GM10248 (cell line): ENCODE results near the gene GPR148.
"Not testable (repeated sequence)": the region's sequence is repeated elsewhere in the genome, so short reads cannot be mapped to it uniquely, and the experiment has no call there.

Source experiments
- CTCF ChIA-PET: fragments of 300-600 bp; sonication (Branson Sonifier 250); formaldehyde crosslinking; extraction: SDS; loops from one replicate; lab custom pipeline; 2021; ENCODE audit warnings: antibody characterized with exemption; lab: Yijun Ruan, JAX
- POLR2A ChIA-PET: fragments of 350-650 bp; sonication (Branson Sonifier 250); formaldehyde crosslinking; extraction: SDS; loops from one replicate; lab custom pipeline; 2020; ENCODE audit warnings: antibody characterized with exemption; lab: Yijun Ruan, JAX
- DNase-seq: peaks from one replicate; pipeline ENCODE4 v3.0.0; 2012; ENCODE audit errors: extremely low spot score
- CTCF ChIP-seq: IDR thresholded peaks from 2 replicates; pipeline ENCODE4 v1.5.1; 2012; ENCODE audit warnings: mild to moderate bottlenecking, low read depth; ENCODE audit errors: extremely low read depth, missing control alignments, control extremely low read depth

GPR148 gene

DNA sequence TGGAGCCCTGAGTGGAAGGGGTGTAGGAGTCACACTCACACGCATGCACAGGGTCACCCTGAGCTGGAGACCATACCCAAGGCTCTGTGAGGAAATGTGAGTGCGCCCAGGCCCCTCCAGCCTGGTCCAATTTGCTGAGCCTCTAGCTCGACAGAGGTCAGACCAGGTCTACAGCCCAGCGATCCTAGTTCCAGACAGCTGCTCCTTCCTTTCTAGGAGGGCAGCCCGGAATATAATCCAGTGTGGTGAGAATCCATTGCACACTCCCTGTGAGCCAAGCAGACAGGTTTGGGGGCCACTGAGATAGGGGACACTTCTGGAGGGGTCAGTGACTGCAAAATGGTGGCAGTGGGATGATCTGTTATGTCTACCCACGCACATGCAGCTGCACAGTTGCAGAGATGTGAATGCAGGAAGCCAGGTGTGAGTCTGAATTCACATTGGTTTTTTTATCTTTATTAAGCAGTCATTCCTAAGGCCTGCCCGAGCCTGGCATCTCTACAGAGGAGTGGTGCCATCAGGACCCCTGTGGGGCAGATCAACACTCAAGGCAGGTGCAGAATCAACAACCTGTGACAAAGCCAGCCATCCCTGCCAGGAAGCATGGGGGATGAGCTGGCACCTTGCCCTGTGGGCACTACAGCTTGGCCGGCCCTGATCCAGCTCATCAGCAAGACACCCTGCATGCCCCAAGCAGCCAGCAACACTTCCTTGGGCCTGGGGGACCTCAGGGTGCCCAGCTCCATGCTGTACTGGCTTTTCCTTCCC, at the start of gene GPR148:
TSS of gene GPR148 (plus strand) at position 522 of the 768 bp plus-strand sequence. CDS start at position 604, 82 bp downstream.
- TF ChIP-seq CTCF, result no peak
- no peak for DNase-seq
- ChIA-PET CTCF (interaction anchor here (0.8 to 1.9 kb wide), 3 partner anchors 10 to 146 kb away, joined by 3 to 4 read pairs (median 4); no protein-coding TSS in a partner anchor), POLR2A (no interaction called here)

- CTCF ChIA-PET, DNase-seq, POLR2A ChIA-PET: not testable (repeated sequence)
Measured at GRCh38 chr2:130692041-130692770, 36.7 kb upstream of the GPR148 start.

GRCh38 chr2:130693474-130693873, 35.4 kb upstream of the GPR148 start:
- POLR2A ChIA-PET, result not testable (repeated sequence)
- DNase-seq, result peak; percentile 2
- TF ChIP-seq CTCF, result peak; percentile 81
- CTCF ChIA-PET, result interaction anchor here (1.4 kb wide), 1 partner anchor 320 kb away, joined by 4 read pairs; no protein-coding TSS in a partner anchor

GRCh38 chr2:130703250-130703649, 25.6 kb upstream of the GPR148 start:
- CTCF ChIA-PET, POLR2A ChIA-PET, DNase-seq: not testable (repeated sequence)

GRCh38 chr2:130714795-130715194, 14.1 kb upstream of the GPR148 start:
- POLR2A ChIA-PET, DNase-seq: not testable (repeated sequence)

DNA sequence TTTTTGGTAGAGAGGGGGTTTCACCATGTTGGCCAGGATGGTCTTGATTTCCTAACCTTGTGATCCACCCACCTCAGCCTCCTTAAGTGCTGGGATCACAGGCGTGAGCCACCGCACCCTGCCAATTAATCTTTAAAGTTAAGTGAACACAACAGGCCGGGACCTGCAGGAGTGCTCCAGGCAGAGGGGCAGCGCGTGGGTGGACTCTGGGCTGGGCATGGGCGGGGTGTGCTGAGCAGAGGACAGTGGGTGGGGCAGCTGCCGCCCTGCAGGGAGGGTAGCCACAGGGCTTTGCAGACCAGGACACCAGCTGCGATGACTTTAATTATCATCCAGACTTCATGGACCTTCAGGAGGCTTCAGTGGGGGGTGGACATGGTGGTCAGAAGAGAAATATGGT, 8.8 kb upstream of the GPR148 start:
- no peak for DNase-seq
- no peak for TF ChIP-seq CTCF
- ChIA-PET CTCF (no interaction called here), POLR2A (no interaction called here)

More at GRCh38 chr2:130714795-130715194, 14.1 kb upstream of the GPR148 start:
- CTCF ChIA-PET, result not testable (repeated sequence)

DNA sequence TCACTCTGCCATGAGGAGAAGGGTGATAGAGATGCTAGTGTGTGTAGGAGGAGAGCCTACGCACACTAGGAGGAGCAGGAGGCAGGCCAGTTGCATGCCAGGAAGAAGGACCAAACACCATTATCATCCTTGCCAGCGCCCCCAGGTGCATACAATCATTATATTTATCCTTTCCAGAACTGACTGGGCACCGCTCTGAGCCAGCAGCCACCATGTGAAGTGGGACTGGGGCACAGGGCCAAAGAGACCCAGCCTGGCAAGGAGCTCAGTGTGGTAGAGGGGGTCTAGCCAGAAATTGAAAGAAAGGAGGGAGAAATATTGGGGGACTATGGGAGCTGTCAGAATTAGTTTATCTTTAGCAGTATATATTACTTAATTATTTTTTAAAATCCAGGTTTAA, 8.3 kb upstream of the GPR148 start:
- no peak for TF ChIP-seq CTCF
- DNase-seq, result no peak
- CTCF ChIA-PET, result no interaction called here
- POLR2A ChIA-PET, result no interaction called here

- POLR2A ChIA-PET, result no interaction called here
- CTCF ChIA-PET, result no interaction called here
- TF ChIP-seq CTCF, result no peak
- no peak for DNase-seq
Measured at GRCh38 chr2:130724455-130724854, 4.4 kb upstream of the GPR148 start.
